SIG-M5 (cell line): ENCODE results near the gene CAPZB.
A peak's percentile ranks its signal among the peaks of the same experiment; 100 is the strongest.
"Not testable (repeated sequence)": the region's sequence is repeated elsewhere in the genome, so short reads cannot be mapped to it uniquely, and the experiment has no call there.

Experiments
- DNase-seq: peaks from one replicate; lab custom pipeline; 2025; lab: John Stamatoyannopoulos, UW

Gene CAPZB

GRCh38 chr1:19497443-19497842 is 12.1 kb upstream of the CAPZB start:
- not testable (repeated sequence) for DNase-seq

DNA sequence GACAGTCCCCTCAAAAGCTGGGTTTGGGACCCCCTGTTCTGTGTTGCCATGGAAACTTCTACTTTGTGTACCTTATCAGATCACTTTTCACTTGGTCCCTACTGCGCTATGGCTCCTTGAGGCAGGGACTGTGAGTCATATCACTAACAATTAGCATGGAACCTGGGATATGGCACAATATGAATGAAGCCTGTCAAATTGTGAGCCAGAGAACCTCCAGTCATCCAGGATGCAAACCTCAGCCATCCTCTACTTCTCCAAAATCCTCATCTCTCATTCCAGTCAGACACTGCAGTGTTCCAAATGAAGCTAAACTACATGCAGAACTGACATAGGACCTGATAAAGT is 11.2 kb upstream of the CAPZB start:
- no peak for DNase-seq

GRCh38 chr1:19495799-19496526 is 10.6 kb upstream of the CAPZB start:
- no peak for DNase-seq

GRCh38 chr1:19495000-19495656 is 9.8 kb upstream of the CAPZB start:
- no peak for DNase-seq

DNA sequence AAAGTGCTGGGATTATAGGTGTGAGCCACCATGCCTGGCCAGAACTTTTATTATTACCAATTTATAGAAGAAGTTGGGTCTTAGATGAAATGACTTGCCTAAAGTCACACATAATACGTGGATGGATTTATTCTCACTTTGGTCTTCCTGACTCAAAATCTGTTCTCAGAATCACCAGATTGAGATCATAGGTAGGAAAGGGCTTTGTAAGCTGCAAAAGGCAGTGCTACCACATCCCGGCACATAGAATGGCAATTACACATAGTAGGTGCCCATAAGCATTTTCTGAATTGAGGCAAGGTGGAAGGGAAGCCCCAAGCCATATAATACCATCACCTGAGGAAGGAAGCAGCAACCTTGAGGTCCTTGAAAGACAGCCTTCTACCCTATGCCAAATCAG is 8.2 kb upstream of the CAPZB start:
- no peak for DNase-seq

DNA sequence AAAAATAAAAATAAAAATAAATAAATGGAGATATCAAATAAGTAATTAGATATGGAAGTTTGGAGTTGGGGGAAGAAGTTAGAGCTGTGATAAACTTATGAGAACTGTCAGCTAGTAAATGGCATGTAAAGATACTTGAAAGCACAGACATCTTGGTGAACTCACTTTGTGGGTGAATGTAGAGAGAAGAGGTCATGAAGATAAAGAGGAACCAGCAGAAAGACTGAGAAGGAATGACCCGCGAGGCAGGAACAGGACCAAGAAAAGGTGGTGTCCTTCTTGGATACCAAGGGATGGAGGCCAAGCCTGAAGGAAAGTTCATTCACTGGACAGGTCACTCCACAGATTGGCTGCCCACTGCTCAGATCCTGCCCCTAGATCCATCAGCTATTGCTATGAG is 4.7 kb upstream of the CAPZB start:
- DNase-seq = no peak

GRCh38 chr1:19488136-19488535 is 2.8 kb upstream of the CAPZB start:
- DNase-seq = no peak

DNA sequence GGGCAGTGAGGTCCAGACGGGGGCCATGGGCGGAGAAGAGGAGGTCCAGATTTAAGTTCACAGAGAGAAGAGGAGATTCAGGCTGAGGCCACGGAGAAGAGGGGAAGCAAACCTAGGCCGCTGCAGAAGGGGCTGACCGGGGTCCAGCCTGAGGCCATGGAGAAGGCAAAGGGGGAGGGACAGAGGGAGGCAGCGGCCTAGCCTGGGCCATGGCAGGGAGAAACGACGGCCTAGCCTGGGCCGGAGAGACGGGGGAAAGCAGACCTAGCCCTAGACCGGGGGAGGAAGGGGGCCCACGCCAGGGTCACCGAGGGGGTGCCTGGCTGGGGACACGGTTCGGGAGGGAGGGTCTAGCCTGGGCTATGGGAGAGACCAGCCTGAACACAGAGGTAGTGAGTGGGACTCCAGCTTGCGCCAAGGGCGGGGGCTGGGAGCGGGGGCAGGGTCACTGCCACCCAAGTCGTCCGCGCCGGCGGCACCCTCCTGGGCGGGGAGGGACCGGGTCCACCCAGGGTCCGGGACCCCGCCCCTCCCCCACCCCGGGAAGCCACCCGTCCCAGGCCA is 459 bp downstream of the CAPZB start:
- DNase-seq = no peak

- no peak for DNase-seq
Observed at GRCh38 chr1:19484338-19484797, 971 bp downstream of the CAPZB start.

GRCh38 chr1:19483691-19484090 is 1.6 kb downstream of the CAPZB start:
- no peak for DNase-seq

DNA sequence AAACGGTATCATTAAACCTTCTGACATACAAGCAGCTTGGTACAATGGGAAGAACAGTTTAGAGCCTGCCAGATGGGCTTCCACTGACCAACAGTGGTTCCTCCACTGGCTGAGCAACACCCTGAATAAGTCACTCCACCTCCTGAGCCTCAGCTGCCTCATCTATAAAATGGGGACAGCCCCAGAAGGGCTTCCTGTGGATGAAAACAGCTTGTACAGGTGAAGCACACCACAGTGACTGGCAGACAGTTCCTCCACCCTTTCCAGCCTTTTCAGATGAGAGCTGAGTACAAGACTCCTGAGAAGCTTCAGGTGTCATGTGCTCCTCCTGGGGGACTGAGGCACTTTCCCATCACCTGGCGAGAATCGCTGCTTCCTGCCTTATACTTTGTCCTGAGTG is 2.1 kb downstream of the CAPZB start:
- DNase-seq = no peak

- no peak for DNase-seq
Observed at GRCh38 chr1:19481826-19482398, 3.4 kb downstream of the CAPZB start.

DNA sequence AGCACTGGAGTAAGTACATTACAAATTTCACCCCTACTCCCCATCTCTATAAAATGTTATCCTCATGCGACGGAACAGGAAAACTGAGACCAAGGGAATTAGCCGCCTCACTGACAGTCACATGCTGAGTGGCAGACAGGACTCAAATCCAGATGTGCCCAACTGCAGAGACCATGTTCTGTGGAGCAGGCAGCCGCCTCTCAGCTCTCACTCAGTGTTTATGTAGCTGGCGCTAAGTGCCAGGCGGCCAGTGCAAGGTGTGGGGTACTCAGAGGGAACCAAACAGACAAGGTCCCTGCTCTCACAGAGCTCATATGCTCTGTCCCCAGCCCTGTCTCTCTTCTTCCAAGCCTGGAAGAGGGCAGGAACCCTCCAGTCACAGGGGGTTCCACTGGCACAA is 5.1 kb downstream of the CAPZB start:
- DNase-seq = no peak

- no peak for DNase-seq
Observed at GRCh38 chr1:19479351-19480120, 5.8 kb downstream of the CAPZB start.

DNA sequence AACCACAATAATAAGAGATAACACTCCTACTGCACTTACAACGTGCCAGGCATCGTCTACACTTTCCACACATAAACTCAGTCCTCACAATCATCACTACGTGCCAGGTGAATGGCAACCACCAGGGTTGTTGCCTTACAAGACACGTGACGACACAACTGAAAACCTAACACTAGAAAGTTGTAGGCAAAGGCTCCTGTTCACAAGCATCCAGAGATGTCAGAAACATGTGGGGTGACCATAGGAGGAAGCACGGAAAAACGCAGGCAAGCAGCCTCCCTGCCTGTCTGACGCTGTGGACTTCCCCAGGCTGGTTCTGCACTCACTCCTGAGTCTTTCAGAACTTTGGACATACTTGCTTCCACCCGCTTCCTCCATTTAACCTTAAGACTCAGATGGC is 7.0 kb downstream of the CAPZB start:
- no peak for DNase-seq

GRCh38 chr1:19477284-19478249 is 7.8 kb downstream of the CAPZB start:
- peak; percentile 37 for DNase-seq

- DNase-seq = peak; percentile 60
Observed at GRCh38 chr1:19476450-19477190, 8.7 kb downstream of the CAPZB start.

GRCh38 chr1:19475296-19475695 is 10.0 kb downstream of the CAPZB start:
- DNase-seq = no peak

- no peak for DNase-seq
Observed at GRCh38 chr1:19472174-19472573, 13.2 kb downstream of the CAPZB start.

DNA sequence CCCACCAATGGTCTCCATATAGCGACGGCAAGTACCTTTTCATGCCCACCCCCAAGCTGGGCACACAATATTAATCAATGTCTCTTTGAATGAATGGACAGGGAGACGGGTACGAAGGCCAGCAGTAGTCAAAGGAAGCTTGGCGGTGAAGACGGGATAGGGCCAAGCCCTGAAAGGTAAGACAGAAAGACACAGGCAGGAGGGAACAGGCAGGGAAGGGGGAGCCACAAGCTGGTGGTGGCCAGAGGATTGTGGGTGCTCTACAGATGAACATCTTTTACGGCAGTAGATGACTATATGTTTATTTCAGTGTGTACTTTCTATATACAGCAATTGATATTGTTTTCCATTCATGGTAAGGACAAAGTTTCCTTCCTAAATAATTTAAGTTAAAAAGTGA is 16.3 kb downstream of the CAPZB start:
- DNase-seq = no peak
